GM21717 (cell line): ENCODE measurements around the gene SMAD2.
"Not testable (repeated sequence)": the region's sequence is repeated elsewhere in the genome, so short reads cannot be mapped to it uniquely, and the experiment has no call there.

Source experiments
- ATAC-seq: cut with Tn5 transposase; IDR thresholded peaks from one replicate; pipeline ENCODE4 v1.9.1; 2021; ENCODE audit warnings: mild to moderate bottlenecking, moderate library complexity; ENCODE audit not compliant: unreplicated experiment

SMAD2 gene

GRCh38 chr18:47930199-47930930 is at the start of gene SMAD2:
Gene SMAD2, minus strand, starts transcription at chr18:47930659. Its CDS starts 33,903 bp downstream, at chr18:47896756.
- peak; percentile 61 for ATAC-seq

- ATAC-seq: no peak
These were observed 49.2 kb upstream of the SMAD2 start for GRCh38 chr18:47979611-47980200.

DNA sequence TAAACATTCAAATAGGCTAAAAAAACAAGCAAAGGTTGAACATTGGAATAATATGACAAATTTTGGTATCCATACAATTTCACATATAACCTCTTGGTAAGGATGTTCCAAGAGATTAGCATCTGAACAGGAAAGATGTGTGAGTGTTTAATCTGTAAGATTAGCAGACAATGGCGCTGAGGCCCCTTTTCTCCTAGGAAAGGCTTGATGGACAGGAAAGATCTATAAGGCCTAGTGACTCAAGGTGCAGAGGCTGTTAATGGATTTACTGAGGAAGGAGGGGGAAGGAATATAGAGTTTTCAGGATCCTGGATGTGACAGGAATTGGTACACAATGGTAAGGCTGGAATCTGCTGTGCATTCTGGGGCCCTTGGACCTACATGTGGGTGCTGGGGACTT is 48.1 kb upstream of the SMAD2 start:
- no peak for ATAC-seq

DNA sequence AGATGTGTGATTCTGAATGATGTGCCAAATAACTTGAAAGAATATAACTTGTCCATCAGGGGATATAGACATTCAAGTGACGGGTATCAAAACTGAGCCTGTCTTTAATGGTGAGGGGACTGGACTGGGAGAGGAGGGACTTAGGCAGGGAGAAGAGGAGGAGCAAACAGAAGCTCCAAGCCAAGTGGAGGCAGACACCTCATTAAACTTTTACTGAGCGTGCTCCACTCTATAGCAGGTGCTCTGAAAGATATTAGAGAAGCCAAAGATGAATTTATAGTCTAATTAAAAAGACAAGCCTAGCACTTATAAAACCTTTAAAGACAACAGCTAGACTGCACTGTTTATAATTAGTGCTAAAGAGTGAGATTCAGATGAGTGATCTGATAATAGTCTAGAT is 47.7 kb upstream of the SMAD2 start:
- ATAC-seq: no peak

DNA sequence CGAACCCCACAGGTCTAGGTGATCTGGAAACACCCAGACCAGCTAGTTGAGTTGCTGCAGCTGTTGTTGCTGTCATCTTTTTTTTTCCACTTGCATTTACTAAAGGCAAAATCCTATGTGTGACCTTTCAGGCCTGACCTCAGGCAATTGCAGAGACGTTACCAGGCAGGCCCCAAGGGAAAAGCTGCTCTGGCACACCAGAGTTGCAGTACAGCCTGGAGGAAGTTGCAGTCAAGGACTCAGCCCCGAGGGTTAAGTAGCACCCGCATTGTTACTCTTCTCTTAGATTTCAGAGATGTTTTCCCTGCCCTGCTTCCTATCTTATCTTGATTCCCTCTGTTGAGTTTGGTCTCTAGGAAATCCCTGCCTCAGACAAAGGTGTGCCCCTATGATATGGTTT is 45.2 kb upstream of the SMAD2 start:
- ATAC-seq: no peak

GRCh38 chr18:47975105-47975504 is 44.6 kb upstream of the SMAD2 start:
- ATAC-seq: no peak

- no peak for ATAC-seq
These were observed 40.4 kb upstream of the SMAD2 start for GRCh38 chr18:47970664-47971531.

GRCh38 chr18:47969816-47970215 is 39.4 kb upstream of the SMAD2 start:
- ATAC-seq: no peak

GRCh38 chr18:47968721-47969120 is 38.3 kb upstream of the SMAD2 start:
- ATAC-seq: no peak

DNA sequence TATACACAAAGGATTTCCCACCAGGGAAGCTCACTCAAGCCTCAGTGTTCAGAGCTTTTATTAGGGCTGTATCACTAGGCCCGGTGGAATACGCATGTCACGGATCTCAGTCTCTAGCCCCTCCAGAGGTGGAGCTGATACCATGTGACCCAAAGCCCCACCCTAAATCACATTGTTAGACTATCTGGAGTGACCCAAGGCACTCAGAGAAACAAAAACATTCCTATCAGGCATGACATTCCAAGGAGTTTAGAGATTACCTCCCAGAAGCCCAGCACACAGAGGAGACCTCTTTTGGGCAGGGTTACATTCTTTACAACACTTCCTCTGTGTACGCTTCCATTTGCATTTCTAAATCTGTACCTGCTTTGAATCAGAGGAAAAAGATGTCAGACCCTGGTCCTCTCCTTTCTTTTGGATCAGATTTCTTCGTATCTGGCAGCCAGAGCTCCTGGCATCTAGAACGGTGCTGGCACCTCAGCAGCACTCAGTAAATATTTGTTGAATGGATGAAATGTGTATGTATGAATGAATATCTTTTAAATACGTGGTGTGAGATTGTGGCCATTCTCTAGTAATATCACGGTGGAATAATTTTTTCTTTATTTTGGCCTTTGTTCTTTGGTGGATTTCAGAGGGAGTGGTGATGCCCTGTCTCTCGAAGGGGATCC is 37.7 kb upstream of the SMAD2 start:
- ATAC-seq: no peak

- ATAC-seq: no peak
These were observed 33.6 kb upstream of the SMAD2 start for GRCh38 chr18:47964053-47964452.

- ATAC-seq: not testable (repeated sequence)
These were observed 30.5 kb upstream of the SMAD2 start for GRCh38 chr18:47961003-47961402.

- peak; percentile 66 for ATAC-seq
These were observed 23.0 kb upstream of the SMAD2 start for GRCh38 chr18:47953471-47953931.

- ATAC-seq: no peak
These were observed 20.1 kb upstream of the SMAD2 start for GRCh38 chr18:47950511-47950910.

DNA sequence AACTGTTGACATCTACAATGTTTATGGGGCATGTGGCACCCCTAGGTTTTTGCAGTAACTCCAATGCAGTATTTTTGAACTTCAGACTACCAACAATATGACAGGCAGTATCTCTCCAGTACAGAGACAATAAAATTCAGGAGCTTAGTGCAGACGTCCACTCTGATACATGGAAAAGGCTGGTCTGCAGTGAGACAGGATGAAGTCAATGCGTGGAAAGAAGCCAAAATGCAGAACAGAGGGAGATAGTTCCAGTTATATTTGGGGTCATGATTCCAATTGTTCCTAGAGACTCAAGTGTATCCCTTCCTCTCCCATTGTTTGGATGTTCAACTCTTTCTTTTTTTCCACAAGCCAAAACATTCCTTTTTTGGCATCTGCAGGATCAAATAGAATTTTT is 18.7 kb upstream of the SMAD2 start:
- ATAC-seq: no peak

GRCh38 chr18:47946889-47947288 is 16.4 kb upstream of the SMAD2 start:
- ATAC-seq: no peak

- no peak for ATAC-seq
These were observed 14.8 kb upstream of the SMAD2 start for GRCh38 chr18:47944972-47945852.

- no peak for ATAC-seq
These were observed 6.5 kb upstream of the SMAD2 start for GRCh38 chr18:47936952-47937351.

DNA sequence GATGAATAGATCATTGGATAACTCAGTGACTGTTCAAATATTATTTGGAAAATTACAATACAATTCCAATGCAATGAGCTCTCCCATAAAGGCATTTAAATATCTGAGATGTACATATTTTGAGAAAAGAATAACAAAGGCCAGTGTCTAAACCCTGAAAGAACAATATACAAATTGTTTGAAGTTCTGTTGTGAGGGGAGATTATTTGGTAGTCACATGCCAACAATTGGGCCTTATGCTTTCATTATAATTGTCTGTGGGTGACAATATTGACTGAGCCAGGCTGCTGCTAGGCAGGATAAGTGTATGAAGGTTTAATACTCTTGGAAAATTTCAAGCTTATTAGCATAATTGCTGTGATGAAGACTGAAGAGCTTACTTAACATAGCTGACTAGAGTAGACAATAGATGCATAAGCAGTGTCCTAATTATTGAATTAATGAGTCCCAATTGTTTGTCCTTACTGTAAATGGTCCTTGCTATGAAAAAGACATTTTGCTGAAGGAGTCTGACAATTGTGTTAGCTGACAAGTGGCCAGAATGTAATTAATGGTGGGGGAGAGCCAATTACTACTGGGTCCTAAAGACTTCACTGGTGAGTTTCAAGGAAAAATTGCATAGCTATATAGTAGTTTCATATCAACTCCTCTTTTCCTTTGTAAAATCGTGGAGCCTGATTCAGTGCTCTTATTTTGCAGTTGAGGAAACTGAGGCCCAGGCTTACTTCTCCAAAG is 5.0 kb upstream of the SMAD2 start:
- no peak for ATAC-seq
